Measurements from ENCODE around the gene G3BP1.

Gene G3BP1

DNA sequence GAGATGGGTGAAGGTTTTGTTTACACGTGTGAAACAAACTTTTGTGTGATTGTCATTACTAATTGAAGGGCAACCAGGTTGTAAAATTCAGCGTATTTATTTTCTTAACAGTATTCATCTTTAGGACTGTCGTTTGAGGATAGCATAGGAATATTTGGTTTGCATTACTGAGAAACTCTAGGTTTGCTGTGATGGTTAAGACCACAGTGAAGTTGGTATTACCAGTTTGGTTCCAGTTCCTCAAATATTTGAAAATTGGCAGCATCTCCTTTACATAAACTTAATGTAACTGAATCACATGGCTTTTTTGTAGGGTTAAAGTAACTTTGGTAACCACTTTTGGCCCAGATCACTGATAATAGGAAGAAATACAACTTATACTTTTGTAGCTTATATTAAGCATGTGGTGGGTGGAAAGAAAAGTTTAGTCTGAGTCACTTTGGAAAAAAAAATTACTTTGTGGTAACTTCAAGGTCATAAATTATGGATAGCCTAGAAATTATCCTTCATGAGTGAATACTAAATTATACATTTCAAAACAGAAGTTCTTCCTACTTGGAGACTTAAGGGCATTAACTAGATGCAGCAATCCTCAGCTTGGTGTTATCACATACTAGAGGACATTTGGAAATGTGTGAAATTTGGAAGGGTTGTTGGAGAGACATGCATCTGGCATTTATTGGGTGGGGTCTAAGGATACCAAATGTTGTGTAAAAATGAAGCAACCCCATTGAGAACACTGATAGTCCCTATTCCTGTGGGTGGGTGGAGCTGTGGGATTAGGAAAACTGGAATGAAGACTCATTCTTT is 33.9 kb downstream of the G3BP1 start:
- Histone ChIP-seq H3K27ac (ENCODE audit: low read depth, low read length) (no peak overlapping the region), H3K4me1 (ENCODE audit: insufficient read depth, low read length) (no peaks in the 10 kb centered on the region), H3K9me3 (ENCODE audit: low read length) (no peaks in the 10 kb centered on the region), H3K9ac (ENCODE audit: low read length) (no peak overlapping the region), H3K4me3 (ENCODE audit: low read depth in 1 of 2, low read length in 2 of 2) (no peak overlapping the region), H3K27me3 (ENCODE audit: control insufficient read depth in 1 of 2, insufficient read depth in 2 of 2, low read length in 2 of 2) (no peaks in the 10 kb centered on the region), H3K36me3 (ENCODE audit: insufficient read depth, low read length) (peaks cover 37% of the 10 kb centered on the region)

DNA sequence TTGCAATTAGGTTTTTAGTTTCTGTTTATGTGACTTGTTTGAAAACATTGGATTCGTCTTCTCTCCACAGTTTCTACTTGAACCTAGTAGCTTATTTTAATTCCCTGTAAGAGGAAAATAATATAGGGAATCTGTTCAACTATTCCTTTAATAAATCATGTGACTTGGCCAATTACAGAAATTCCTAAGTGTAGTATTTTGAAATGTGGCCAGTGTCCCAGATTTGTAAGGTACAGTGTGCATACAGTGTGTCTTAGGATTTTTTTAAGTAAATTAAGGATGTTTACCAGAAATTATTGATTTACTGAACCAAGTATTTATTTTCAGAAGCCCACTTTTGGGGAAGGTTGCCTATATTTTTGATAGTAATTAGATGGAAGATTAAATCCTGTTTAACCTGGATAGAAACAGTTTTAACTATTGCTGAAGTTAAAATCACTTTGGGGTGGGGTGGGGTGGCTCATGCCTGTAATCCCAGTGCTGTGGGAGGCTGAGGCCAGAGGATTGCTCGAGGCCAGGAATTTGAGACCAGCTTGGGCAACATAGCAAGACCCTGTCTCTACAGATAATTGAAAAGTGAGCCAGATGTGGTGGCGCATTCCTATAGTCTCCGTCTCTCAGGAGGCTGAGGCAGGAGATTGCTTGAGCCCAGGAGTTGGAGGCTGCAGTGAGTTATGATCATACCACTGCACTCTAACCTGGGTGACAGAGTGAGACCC is 36.9 kb downstream of the G3BP1 start:
- peaks cover 10% of the 10 kb centered on the region for H3K4me1 ChIP-seq (ENCODE audit: insufficient read depth, low read length)
- no peaks in the 10 kb centered on the region for H3K27me3 ChIP-seq (ENCODE audit: control insufficient read depth in 1 of 2, insufficient read depth in 2 of 2, low read length in 2 of 2)
- H3K4me3 ChIP-seq (ENCODE audit: low read depth in 1 of 2, low read length in 2 of 2), result no peak overlapping the region
- H3K9me3 ChIP-seq (ENCODE audit: low read length), result no peaks in the 10 kb centered on the region
- H3K9ac ChIP-seq (ENCODE audit: low read length), result no peak overlapping the region
- peaks cover 24% of the 10 kb centered on the region for H3K36me3 ChIP-seq (ENCODE audit: insufficient read depth, low read length)
- no peak overlapping the region for H3K27ac ChIP-seq (ENCODE audit: low read depth, low read length)

DNA sequence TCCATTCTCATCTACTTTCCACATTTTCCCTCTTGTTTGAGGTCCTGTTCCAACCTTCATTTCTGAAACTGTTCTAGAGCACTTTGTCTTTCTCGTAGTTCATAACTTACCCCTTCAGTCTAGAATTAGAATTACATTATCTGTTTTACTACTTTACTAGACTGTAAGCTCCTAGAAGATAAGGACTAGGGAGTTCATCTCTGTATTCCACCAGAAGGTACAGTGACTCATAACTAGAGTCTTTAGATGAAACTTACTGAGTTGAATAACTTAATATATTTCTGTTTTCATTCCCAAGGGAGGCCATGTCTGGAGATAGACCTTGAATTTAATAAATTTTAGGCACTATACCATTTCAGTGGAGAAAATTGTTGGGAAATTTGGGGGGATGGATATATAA is 38.7 kb downstream of the G3BP1 start:
- peaks cover 14% of the 10 kb centered on the region for H3K36me3 ChIP-seq (ENCODE audit: insufficient read depth, low read length)
- no peaks in the 10 kb centered on the region for H3K27me3 ChIP-seq (ENCODE audit: control insufficient read depth in 1 of 2, insufficient read depth in 2 of 2, low read length in 2 of 2)
- no peak overlapping the region for H3K9ac ChIP-seq (ENCODE audit: low read length)
- H3K9me3 ChIP-seq (ENCODE audit: low read length), result no peaks in the 10 kb centered on the region
- H3K4me3 ChIP-seq (ENCODE audit: low read depth in 1 of 2, low read length in 2 of 2), result no peak overlapping the region
- peaks cover 10% of the 10 kb centered on the region for H3K4me1 ChIP-seq (ENCODE audit: insufficient read depth, low read length)
- H3K27ac ChIP-seq (ENCODE audit: low read depth, low read length), result no peak overlapping the region

DNA sequence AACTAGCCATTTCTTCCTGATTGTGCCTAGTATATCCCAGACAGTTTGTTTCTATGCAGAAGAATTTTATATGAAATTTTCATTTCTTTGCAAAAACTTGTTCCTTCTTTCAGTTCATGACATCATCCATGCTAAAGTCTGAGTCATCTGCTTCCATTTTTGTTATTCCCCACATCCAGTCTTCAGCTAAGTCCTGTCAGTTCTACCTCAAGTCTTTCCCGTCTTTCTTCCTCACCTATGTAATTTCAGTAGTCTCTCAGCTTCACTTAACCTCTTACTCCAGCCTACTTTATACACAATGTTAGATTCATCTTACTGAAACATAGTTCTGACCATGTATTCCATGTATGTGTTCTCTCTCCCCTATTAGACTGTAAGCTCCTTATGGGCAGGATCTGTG is 39.1 kb downstream of the G3BP1 start:
- H3K36me3 ChIP-seq (ENCODE audit: insufficient read depth, low read length), result peaks cover 14% of the 10 kb centered on the region
- no peak overlapping the region for H3K9ac ChIP-seq (ENCODE audit: low read length)
- H3K27me3 ChIP-seq (ENCODE audit: control insufficient read depth in 1 of 2, insufficient read depth in 2 of 2, low read length in 2 of 2), result no peaks in the 10 kb centered on the region
- no peaks in the 10 kb centered on the region for H3K9me3 ChIP-seq (ENCODE audit: low read length)
- no peak overlapping the region for H3K27ac ChIP-seq (ENCODE audit: low read depth, low read length)
- peaks cover 10% of the 10 kb centered on the region for H3K4me1 ChIP-seq (ENCODE audit: insufficient read depth, low read length)
- H3K4me3 ChIP-seq (ENCODE audit: low read depth in 1 of 2, low read length in 2 of 2), result no peak overlapping the region

DNA sequence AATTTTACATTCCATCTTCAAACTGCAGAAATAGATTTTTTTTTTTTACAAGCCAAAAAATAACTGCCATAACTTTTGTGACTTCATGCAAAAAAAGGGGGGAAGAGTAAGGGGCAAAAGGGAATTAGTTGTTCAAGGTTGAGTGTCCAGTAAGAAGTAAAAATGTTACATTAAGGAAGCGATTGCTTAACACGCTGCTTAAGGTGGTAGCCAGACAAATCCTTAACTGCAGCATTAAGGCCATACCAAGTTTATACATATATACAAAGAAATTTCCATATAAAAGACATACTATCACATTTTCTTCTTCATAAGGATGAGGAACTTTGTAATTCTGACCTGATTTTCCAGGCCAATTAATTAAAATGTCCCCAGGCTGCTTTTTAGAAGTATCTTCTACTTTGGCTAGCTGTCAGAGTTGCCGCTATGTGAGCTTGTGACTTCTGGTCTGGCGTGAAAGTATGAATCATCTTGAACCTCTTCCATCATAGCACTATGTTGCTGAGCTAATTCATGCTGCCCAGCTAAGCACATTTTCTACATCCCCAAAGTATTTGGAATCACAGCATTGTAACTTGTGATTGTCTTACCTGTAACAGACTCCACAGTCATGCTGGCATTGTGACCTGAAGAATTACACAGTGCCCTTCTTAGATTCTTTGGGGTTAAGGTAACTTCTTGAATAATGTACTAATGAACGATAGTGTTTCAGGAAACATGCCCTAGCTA is 40.0 kb downstream of the G3BP1 start:
- no peak overlapping the region for H3K4me3 ChIP-seq (ENCODE audit: low read depth in 1 of 2, low read length in 2 of 2)
- H3K36me3 ChIP-seq (ENCODE audit: insufficient read depth, low read length), result peaks cover 14% of the 10 kb centered on the region
- no peaks in the 10 kb centered on the region for H3K27me3 ChIP-seq (ENCODE audit: control insufficient read depth in 1 of 2, insufficient read depth in 2 of 2, low read length in 2 of 2)
- H3K9me3 ChIP-seq (ENCODE audit: low read length), result no peaks in the 10 kb centered on the region
- H3K27ac ChIP-seq (ENCODE audit: low read depth, low read length), result no peak overlapping the region
- H3K9ac ChIP-seq (ENCODE audit: low read length), result no peak overlapping the region
- peaks cover 10% of the 10 kb centered on the region for H3K4me1 ChIP-seq (ENCODE audit: insufficient read depth, low read length)

DNA sequence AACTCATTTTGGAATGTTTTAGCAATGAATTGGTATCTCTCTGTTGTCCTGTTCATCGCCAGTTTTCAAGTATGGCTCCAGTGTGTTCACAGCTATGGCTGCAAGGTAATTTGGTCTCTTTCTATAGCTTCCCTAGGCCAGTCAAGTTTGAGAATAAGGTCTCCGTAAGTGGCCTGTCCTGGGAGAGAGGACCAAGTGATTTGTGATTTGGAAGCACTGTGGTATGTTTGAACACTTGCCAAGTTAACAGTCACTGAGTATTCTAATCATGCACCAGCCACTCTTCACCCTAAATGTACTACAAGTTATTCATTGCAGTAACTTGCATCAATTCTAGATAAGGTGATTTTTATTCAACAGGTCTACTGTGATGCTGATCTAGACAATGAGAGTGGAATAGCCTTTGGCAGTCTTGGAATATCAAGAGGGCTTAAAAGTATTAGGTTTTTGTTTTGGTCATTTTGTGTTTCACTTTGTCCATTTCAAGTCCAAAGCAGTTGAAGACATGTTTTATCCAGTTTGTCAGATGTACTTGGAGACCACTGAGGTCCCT is 41.1 kb downstream of the G3BP1 start:
- Histone ChIP-seq H3K4me3 (ENCODE audit: low read depth in 1 of 2, low read length in 2 of 2) (no peak overlapping the region), H3K27me3 (ENCODE audit: control insufficient read depth in 1 of 2, insufficient read depth in 2 of 2, low read length in 2 of 2) (no peaks in the 10 kb centered on the region), H3K4me1 (ENCODE audit: insufficient read depth, low read length) (peaks cover 10% of the 10 kb centered on the region), H3K9ac (ENCODE audit: low read length) (no peak overlapping the region), H3K36me3 (ENCODE audit: insufficient read depth, low read length) (peaks cover 14% of the 10 kb centered on the region), H3K9me3 (ENCODE audit: low read length) (no peaks in the 10 kb centered on the region), H3K27ac (ENCODE audit: low read depth, low read length) (no peak overlapping the region)

DNA sequence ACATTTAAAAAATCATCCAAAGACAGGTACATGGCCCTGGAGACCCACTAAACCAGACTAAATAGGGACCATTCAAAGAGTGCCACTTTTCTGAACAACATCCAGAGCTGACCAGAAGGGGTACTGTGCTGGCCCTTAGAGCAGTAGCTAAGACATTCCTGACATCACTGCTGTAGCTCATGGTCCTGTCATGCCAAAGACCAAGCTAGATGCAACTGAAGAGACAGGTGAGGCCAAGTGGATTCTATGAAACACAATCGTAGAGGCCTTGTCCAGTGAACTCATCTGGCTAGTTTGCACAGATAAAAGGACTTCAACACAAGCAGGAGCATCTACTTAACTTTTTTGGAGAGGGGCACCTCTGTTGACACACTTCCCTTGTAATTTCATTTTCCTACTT is 43.3 kb downstream of the G3BP1 start:
- H3K4me3 ChIP-seq (ENCODE audit: low read depth in 1 of 2, low read length in 2 of 2), result no peak overlapping the region

DNA sequence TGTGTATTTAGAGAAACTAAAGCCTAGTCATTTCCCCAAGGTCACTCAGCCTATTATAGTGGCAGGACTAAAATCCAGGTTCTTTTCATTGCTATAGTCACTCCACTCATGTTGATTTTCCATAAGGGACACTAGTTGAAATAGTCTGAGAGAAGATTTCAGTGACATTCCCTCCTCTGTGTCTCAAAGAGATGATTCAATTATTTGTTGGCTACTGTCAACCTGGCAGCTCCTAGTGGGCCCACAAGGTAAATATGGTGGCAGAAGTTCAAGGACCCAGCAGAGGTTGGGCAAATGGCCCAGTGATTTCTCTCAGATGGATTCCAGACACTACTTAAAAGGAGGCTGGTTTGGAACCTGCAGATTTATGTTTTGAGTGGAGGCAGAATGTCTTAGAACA is 48.1 kb downstream of the G3BP1 start:
- H3K4me3 ChIP-seq (ENCODE audit: low read depth in 1 of 2, low read length in 2 of 2), result no peak overlapping the region
- H3K4me1 ChIP-seq (ENCODE audit: insufficient read depth, low read length), result no peaks in the 10 kb centered on the region
- H3K9me3 ChIP-seq (ENCODE audit: low read length), result no peaks in the 10 kb centered on the region
- H3K9ac ChIP-seq (ENCODE audit: low read length), result no peak overlapping the region
- no peaks in the 10 kb centered on the region for H3K27me3 ChIP-seq (ENCODE audit: control insufficient read depth in 1 of 2, insufficient read depth in 2 of 2, low read length in 2 of 2)
- H3K27ac ChIP-seq (ENCODE audit: low read depth, low read length), result no peak overlapping the region
- no peaks in the 10 kb centered on the region for H3K36me3 ChIP-seq (ENCODE audit: insufficient read depth, low read length)

More for the DNA sequence above, 43.3 kb downstream of the G3BP1 start:
- Histone ChIP-seq H3K27ac (ENCODE audit: low read depth, low read length) (no peak overlapping the region), H3K27me3 (ENCODE audit: control insufficient read depth in 1 of 2, insufficient read depth in 2 of 2, low read length in 2 of 2) (no peaks in the 10 kb centered on the region), H3K9me3 (ENCODE audit: low read length) (no peaks in the 10 kb centered on the region), H3K36me3 (ENCODE audit: insufficient read depth, low read length) (peaks cover 11% of the 10 kb centered on the region), H3K9ac (ENCODE audit: low read length) (no peak overlapping the region), H3K4me1 (ENCODE audit: insufficient read depth, low read length) (peaks cover 10% of the 10 kb centered on the region)

DNA sequence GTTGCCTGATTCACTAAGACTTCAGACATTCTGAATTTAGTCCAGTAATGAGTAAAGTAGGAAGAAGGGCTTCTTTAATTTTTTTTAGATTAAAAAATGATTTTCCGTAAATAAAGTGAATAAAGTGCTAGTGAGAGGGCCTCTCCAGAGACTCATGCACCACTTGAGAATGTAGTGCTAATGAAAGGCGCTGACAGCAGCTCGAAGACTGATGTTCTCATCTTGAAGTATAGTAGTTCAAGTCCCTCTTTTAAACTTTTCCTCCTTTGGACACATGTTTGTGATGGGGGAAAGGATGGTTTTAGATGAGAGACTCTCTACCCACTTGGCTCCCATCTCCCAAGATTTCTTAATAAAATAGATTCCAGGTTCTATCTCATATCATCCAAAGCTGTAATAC is 48.5 kb downstream of the G3BP1 start:
- no peak overlapping the region for H3K9ac ChIP-seq (ENCODE audit: low read length)
- H3K4me3 ChIP-seq (ENCODE audit: low read depth in 1 of 2, low read length in 2 of 2), result no peak overlapping the region
- no peak overlapping the region for H3K27ac ChIP-seq (ENCODE audit: low read depth, low read length)
- H3K36me3 ChIP-seq (ENCODE audit: insufficient read depth, low read length), result no peaks in the 10 kb centered on the region
- no peaks in the 10 kb centered on the region for H3K9me3 ChIP-seq (ENCODE audit: low read length)
- H3K27me3 ChIP-seq (ENCODE audit: control insufficient read depth in 1 of 2, insufficient read depth in 2 of 2, low read length in 2 of 2), result no peaks in the 10 kb centered on the region
- H3K4me1 ChIP-seq (ENCODE audit: insufficient read depth, low read length), result no peaks in the 10 kb centered on the region

DNA sequence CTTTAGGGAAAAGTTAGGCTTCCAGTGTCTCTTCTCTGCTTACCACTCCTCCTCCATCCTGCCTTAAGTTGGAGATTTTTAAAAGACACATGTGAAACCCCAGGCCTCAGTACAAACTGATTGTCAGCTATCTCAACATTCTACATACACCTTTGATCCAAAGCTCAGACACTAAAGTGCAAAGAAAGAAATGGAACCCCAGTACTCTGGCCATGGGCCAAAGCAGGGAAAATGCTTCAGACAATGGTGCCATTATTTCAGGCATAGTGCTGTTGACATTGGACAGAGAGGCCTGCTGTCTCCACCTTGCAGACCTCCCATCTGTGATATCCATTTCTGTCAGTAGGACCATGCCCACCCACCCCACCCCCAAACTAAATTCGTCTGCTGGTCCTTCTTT is 49.1 kb downstream of the G3BP1 start:
- Histone ChIP-seq H3K4me1 (ENCODE audit: insufficient read depth, low read length) (no peaks in the 10 kb centered on the region), H3K4me3 (ENCODE audit: low read depth in 1 of 2, low read length in 2 of 2) (no peak overlapping the region)

DNA sequence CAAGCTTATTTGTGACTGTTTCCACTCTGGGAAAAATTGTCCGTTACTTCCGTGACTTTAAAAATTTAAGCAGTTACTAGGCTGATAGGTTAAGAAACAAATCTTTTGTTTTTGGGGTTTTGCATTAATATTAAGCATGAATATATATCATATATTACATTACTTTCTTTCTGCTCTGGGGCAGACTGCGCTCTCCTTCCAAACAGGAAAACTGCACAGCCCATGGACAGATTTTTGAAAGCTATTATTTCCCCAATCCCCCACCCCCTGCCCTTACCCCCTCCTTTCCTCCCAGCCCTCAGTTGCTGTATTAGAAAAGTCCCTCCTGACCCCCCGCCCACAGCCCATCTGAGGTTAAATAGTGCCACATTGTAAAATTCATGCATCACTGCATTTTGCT is 50.4 kb downstream of the G3BP1 start:
- H3K9ac ChIP-seq (ENCODE audit: low read length), result no peak overlapping the region
- no peak overlapping the region for H3K27ac ChIP-seq (ENCODE audit: low read depth, low read length)
- H3K36me3 ChIP-seq (ENCODE audit: insufficient read depth, low read length), result no peaks in the 10 kb centered on the region
- H3K4me1 ChIP-seq (ENCODE audit: insufficient read depth, low read length), result no peaks in the 10 kb centered on the region
- H3K9me3 ChIP-seq (ENCODE audit: low read length), result no peaks in the 10 kb centered on the region
- H3K4me3 ChIP-seq (ENCODE audit: low read depth in 1 of 2, low read length in 2 of 2), result no peak overlapping the region
- H3K27me3 ChIP-seq (ENCODE audit: control insufficient read depth in 1 of 2, insufficient read depth in 2 of 2, low read length in 2 of 2), result no peaks in the 10 kb centered on the region

More for the DNA sequence above, 49.1 kb downstream of the G3BP1 start:
- Histone ChIP-seq H3K36me3 (ENCODE audit: insufficient read depth, low read length) (no peaks in the 10 kb centered on the region), H3K9ac (ENCODE audit: low read length) (no peak overlapping the region), H3K9me3 (ENCODE audit: low read length) (no peaks in the 10 kb centered on the region), H3K27me3 (ENCODE audit: control insufficient read depth in 1 of 2, insufficient read depth in 2 of 2, low read length in 2 of 2) (no peaks in the 10 kb centered on the region), H3K27ac (ENCODE audit: low read depth, low read length) (no peak overlapping the region)

Measured in muscle layer of colon (tissue), 2 donors.